Lung (tissue), 12 donors: ENCODE results near the gene PRIMPOL. TPM values are rescaled to one million over a fixed set of nuclear protein-coding genes. Genes with fewer than 3 reads are reported as not detected.

ENCODE experiments used
- ATAC-seq: fragments of 200-7000 bp; cut with Tn5 transposase; one replicate; pipeline ENCODE4 v1.9.1; 2020; ENCODE audit warnings: moderate number of reproducible peaks; ENCODE audit not compliant: insufficient read depth, low FRiP score
- DNase-seq, 3 donors: peaks; one replicate each; pipeline ENCODE4 v3.0.0-alpha.2; 2013 to 2017
- H3K27ac ChIP-seq, 2 donors: one replicate each; pipeline ENCODE4 v1.5.1; 2013; ENCODE audit warnings: mild to moderate bottlenecking in 2 of 2, moderate library complexity in 2 of 2, control low read depth in 1 of 2, inconsistent platforms in 1 of 2, low read depth in 1 of 2, low read length in 1 of 2
- H3K27me3 ChIP-seq, 3 donors: one replicate each; pipeline ENCODE4 v1.5.1; 2013; ENCODE audit warnings: low read length in 2 of 3; ENCODE audit not compliant: control insufficient read depth in 3 of 3, insufficient read depth in 3 of 3
- H3K36me3 ChIP-seq, 4 donors: one replicate each; pipeline ENCODE4 v1.5.1; 2013; ENCODE audit warnings: low read length in 4 of 4, mild to moderate bottlenecking in 1 of 4, moderate library complexity in 1 of 4; ENCODE audit not compliant: control insufficient read depth in 4 of 4, insufficient read depth in 4 of 4
- H3K4me1 ChIP-seq, 5 donors: one replicate each; pipeline ENCODE4 v1.5.1; 2013; ENCODE audit warnings: low read length in 5 of 5, mild to moderate bottlenecking in 2 of 5, moderate library complexity in 1 of 5; ENCODE audit not compliant: control insufficient read depth in 5 of 5, insufficient read depth in 5 of 5
- H3K4me3 ChIP-seq: one replicate; pipeline ENCODE4 v1.5.1; 2013; ENCODE audit warnings: mild to moderate bottlenecking, control low read depth, moderate library complexity
- H3K9ac ChIP-seq, 2 donors: one replicate each; pipeline ENCODE4 v1.5.1; 2013; ENCODE audit warnings: low read length in 2 of 2, control low read depth in 1 of 2; ENCODE audit not compliant: insufficient read depth in 1 of 2
- H3K9me3 ChIP-seq, 4 donors: one replicate each; pipeline ENCODE4 v1.5.1; 2013; ENCODE audit warnings: low read length in 3 of 4, mild to moderate bottlenecking in 1 of 4, moderate library complexity in 1 of 4; ENCODE audit not compliant: control insufficient read depth in 4 of 4, insufficient read depth in 3 of 4
- WGBS, 2 donors: extraction: QIAGEN DNeasy Blood & Tissue Kit; methylation state at CpG; one replicate each; pipeline ENCODE4 v1.1.7; 2013; 5-methylcytosine and 5-hydroxymethylcytosine counted together
- polyA plus RNA-seq, 2 donors: library from polyadenylated mRNA; stranded (reverse); fragments of 200-250 nt; gene quantifications; one replicate each; pipeline ENCODE4 v1.2.1, GENCODE V29; 2013
- total RNA-seq, 2 donors: library from RNA; depleted of rRNA in 1 of 2; stranded (reverse); fragments of >200 nt in 1 of 2; gene quantifications; one replicate each; pipeline ENCODE4 v1.2.1, GENCODE V29; 2014 to 2021
- TF ChIP-seq, protein P1 (sequence below): IDR thresholded peaks from 2 replicates; pipeline ENCODE4 v1.5.1; 2012; ENCODE audit warnings: mild to moderate bottlenecking; ENCODE audit errors: control extremely low read depth, extremely low read depth
- donor health status: control.
- donor health status: control.
- donor health status: Bipolar disorder and iron deficiency.
- donor health status: healthy.
- donor health status: DM: yes; HTN: yes; CAD: no.

PRIMPOL gene
- total and polyA plus RNA-seq, 4 donors, result 7.3 to 43.4 (median 19.4) TPM

DNA sequence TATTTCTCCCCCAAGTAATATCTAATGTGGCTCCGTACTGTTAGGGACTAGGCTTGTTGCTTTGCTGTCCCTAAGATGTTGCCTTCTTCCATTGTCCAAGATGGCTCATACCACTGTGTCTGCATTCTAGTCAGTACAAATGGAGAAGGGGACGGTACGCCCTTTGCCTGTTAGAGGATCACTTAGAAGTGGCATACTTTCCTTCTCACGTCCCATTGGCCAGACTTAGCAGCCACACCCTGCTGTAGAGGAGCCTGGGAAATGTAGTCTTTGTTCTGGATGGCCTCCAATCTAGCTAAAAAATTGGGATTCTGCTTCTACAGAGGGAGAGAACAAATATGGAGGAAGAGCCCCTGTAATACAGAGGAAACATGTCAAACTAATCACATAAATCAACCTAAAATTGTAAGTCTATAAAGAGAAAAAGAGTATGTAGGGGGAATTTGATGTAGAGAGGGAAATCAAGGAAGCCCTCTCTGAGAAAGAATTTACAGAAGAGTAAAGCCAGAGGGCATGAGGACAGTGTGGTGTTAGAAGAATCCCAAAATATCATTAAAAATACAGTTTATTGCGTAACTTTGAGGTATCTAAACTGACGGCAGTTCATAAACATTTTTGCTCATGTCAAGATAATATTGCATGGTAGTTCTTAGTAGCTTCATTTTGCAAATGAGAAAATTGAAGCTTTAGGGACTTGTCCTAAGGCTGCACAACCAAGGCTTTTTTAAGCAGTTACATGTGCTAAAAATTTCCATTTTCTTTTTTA lies 15.1 kb downstream of the PRIMPOL start:
- WGBS, 2 donors, result 43 to 63% methylated on average over 6 of the region's 6 CpGs
- TF ChIP-seq, protein P1, sequence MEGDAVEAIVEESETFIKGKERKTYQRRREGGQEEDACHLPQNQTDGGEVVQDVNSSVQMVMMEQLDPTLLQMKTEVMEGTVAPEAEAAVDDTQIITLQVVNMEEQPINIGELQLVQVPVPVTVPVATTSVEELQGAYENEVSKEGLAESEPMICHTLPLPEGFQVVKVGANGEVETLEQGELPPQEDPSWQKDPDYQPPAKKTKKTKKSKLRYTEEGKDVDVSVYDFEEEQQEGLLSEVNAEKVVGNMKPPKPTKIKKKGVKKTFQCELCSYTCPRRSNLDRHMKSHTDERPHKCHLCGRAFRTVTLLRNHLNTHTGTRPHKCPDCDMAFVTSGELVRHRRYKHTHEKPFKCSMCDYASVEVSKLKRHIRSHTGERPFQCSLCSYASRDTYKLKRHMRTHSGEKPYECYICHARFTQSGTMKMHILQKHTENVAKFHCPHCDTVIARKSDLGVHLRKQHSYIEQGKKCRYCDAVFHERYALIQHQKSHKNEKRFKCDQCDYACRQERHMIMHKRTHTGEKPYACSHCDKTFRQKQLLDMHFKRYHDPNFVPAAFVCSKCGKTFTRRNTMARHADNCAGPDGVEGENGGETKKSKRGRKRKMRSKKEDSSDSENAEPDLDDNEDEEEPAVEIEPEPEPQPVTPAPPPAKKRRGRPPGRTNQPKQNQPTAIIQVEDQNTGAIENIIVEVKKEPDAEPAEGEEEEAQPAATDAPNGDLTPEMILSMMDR, result no peak
- Histone ChIP-seq H3K36me3 (peaks cover 9 to 29% (median 18%) of the 10 kb centered on the region in 4 donors), H3K9ac (no peak overlapping the region), H3K4me1 (peaks cover 0 to 8% (median 0%) of the 10 kb centered on the region in 5 donors), H3K4me3 (no peak overlapping the region), H3K27ac (no peak overlapping the region), H3K27me3 (no peaks in the 10 kb centered on the region), H3K9me3 (no peaks in the 10 kb centered on the region)
- DNase-seq (peak in 2 of 3 donors; percentile 11 to 16), ATAC-seq (no peak)

DNA sequence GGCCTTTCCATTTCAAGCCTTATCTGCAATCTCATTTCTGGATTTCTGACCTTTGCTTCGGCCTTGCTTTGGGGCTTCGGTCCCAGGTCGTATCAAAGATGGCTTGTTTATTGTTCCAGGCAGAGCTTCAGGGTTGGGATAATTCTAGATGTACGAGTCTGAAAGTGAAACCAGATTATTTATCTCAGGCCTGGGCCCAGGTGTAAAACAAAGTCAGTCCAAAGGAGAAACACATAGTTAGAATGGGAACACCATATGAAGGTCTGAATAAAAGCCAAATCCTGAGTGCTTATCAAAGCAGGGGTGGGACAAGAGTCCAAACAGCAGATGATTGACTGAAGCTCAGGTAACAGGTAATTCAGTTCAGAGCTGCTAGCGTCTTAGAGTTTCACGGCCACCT lies 17.1 kb downstream of the PRIMPOL start:
- ATAC-seq (no peak), DNase-seq (no peak)
- Histone ChIP-seq H3K27me3 (no peaks in the 10 kb centered on the region), H3K9me3 (no peaks in the 10 kb centered on the region), H3K9ac (no peak overlapping the region), H3K27ac (no peak overlapping the region), H3K4me3 (no peak overlapping the region), H3K4me1 (peaks cover 0 to 8% (median 0%) of the 10 kb centered on the region in 5 donors), H3K36me3 (peaks cover 9 to 21% (median 14%) of the 10 kb centered on the region in 4 donors)
- WGBS, 2 donors, result 79 to 84% methylated on average over 6 of the region's 6 CpGs
- TF ChIP-seq, protein P1, result no peak

DNA sequence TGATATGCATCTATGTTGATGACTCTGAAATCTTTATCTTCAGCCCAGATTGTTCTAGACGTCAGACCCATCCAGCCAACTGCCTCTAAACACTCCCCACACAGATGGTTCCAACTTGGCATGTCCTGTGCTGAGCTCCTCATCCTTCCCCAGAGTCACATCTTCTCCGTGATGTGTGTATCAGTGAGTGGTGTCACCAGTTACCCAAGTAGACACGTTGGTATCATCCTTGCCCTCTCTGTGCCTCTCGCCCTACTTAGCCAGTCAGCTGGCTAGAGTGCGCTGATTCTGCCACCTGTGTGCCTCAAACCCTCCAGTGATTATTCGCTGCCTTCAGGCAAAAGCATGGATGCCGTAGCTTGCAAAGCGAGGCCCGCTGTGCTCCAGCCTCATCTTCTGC lies 18.6 kb downstream of the PRIMPOL start:
- peaks cover 0 to 8% (median 0%) of the 10 kb centered on the region in 5 donors for H3K4me1 ChIP-seq
- H3K9me3 ChIP-seq, result no peaks in the 10 kb centered on the region
- no peaks in the 10 kb centered on the region for H3K27me3 ChIP-seq
- H3K27ac ChIP-seq, result peak overlapping the region in 1 of 2 donors; percentile 31
- TF ChIP-seq, protein P1, result no peak
- peaks cover 16 to 21% (median 19%) of the 10 kb centered on the region in 4 donors for H3K36me3 ChIP-seq
- WGBS, 2 donors, result 92 to 95% methylated on average over 9 of the region's 9 CpGs
- no peak overlapping the region for H3K4me3 ChIP-seq
- no peak overlapping the region for H3K9ac ChIP-seq
- no peak for DNase-seq
- ATAC-seq, result no peak
